HepG2 (cell line): ENCODE data around the gene CHD9. TPM values are rescaled to one million over a fixed set of nuclear protein-coding genes. Genes with fewer than 3 reads are reported as not detected.

Experiments used
- ATAC-seq: fragments of 200-7000 bp; cut with Tn5 transposase; 3 replicates; pipeline ENCODE4 v1.9.1; 2020; ENCODE audit warnings: mild to moderate bottlenecking, moderate library complexity
- BruUV-seq: library from RNA; stranded (reverse); fragments of 400-500 nt; replicated peaks from 2 replicates; lab custom pipeline; 2021; lab: Mats Ljungman, UMichigan
- CTCF ChIA-PET: fragments of 300-600 bp; formaldehyde crosslinking; extraction: SDS; loops from one replicate; lab custom pipeline; 2021; ENCODE audit warnings: low total read pairs, inconsistent platforms, low intra/inter-chr PET ratio; lab: Yijun Ruan, JAX
- POLR2A ChIA-PET: fragments of 350-600 bp; sonication (Branson Sonifier 250); formaldehyde crosslinking; loops from one replicate; lab custom pipeline; 2020; ENCODE audit warnings: antibody characterized with exemption, inconsistent platforms; lab: Yijun Ruan, JAX
- DNase-seq: peaks from one replicate; pipeline ENCODE4 v3.0.0-alpha.2; 2015; ENCODE audit warnings: low spot score
- FAIRE-seq: peaks from 3 replicates; lab custom pipeline; 2011; peaks lifted over from hg19 to GRCh38; lab: Jason Lieb, UNC
- H2AFZ ChIP-seq: one replicate; pipeline ENCODE4 v1.6.1; 2011; ENCODE audit warnings: low read length, inconsistent platforms
- H3K27ac ChIP-seq: fragments of 300-600 bp; 3 replicates; pipeline ENCODE4 v1.8.0; 2011; ENCODE audit warnings: mixed run types, mild to moderate bottlenecking, mixed read lengths, low read length, inconsistent platforms; ENCODE audit not compliant: insufficient read depth; ENCODE audit errors: extremely low read length
- H3K27me3 ChIP-seq, 2 experiments: fragments of 200-600 bp in 1 of 2; 2 replicates in 1 of 2; 3 replicates in 1 of 2; pipeline versions ENCODE4 v1.6.0 to v1.8.0; 2011; ENCODE audit warnings: low read length in 2 of 2, mild to moderate bottlenecking in 2 of 2, moderate library complexity in 2 of 2, inconsistent platforms in 1 of 2; ENCODE audit not compliant: insufficient read depth in 2 of 2, control insufficient read depth in 1 of 2
- H3K36me3 ChIP-seq, 2 experiments: fragments of 200-600 bp in 1 of 2; replicated peaks in 1 of 2; 2 replicates in 1 of 2; 3 replicates in 1 of 2; pipeline versions ENCODE4 v1.5.1 to v1.8.0; 2011; ENCODE audit warnings: low read length in 2 of 2, inconsistent platforms in 1 of 2; ENCODE audit not compliant: insufficient read depth in 2 of 2, control insufficient read depth in 1 of 2
- H3K4me1 ChIP-seq: 2 replicates; pipeline ENCODE4 v1.5.1; 2012; ENCODE audit warnings: low read length, inconsistent platforms; ENCODE audit not compliant: insufficient read depth
- H3K4me2 ChIP-seq: 2 replicates; pipeline ENCODE4 v1.6.0; 2011; ENCODE audit warnings: low read depth, low read length, inconsistent platforms
- H3K4me3 ChIP-seq, 3 experiments: fragments of 200-600 bp in 1 of 3; sonication (generic), shearing (Covaris generic) in 1 of 3; replicated peaks in 1 of 3; 2 replicates each; pipeline ENCODE4 v1.5.1; 2011 to 2016; ENCODE audit warnings: low read length in 3 of 3, inconsistent platforms in 2 of 3, low read depth in 2 of 3, mild to moderate bottlenecking in 2 of 3, control low read depth in 1 of 3, mixed read lengths in 1 of 3; ENCODE audit not compliant: insufficient read depth in 1 of 3
- H3K79me2 ChIP-seq: one replicate; pipeline ENCODE4 v1.6.1; 2011; ENCODE audit warnings: low read length, inconsistent platforms; ENCODE audit not compliant: insufficient read depth
- H3K9ac ChIP-seq: 2 replicates; pipeline ENCODE4 v1.6.0; 2011; ENCODE audit warnings: mild to moderate bottlenecking, low read depth, low read length, inconsistent platforms; ENCODE audit not compliant: insufficient read depth
- H3K9me3 ChIP-seq: 2 replicates; pipeline ENCODE4 v1.5.1; 2012; ENCODE audit warnings: mild to moderate bottlenecking, low read length
- H4K20me1 ChIP-seq: 2 replicates; pipeline ENCODE4 v1.6.0; 2011; ENCODE audit warnings: inconsistent platforms, mild to moderate bottlenecking, low read length, moderate library complexity; ENCODE audit not compliant: insufficient read depth
- CBX5 ChIP-seq: sonication (generic); formaldehyde crosslinking; IDR thresholded peaks from 2 replicates; pipeline ENCODE4 v1.4.0; 2020; ENCODE audit warnings: missing genetic modification reagents, borderline replicate concordance
- HDAC2 ChIP-seq: sonication (generic); formaldehyde crosslinking; IDR thresholded peaks from 2 replicates; pipeline ENCODE4 v1.4.0; 2020; ENCODE audit warnings: missing genetic modification reagents
- STAG1 ChIP-seq: sonication (generic); formaldehyde crosslinking; IDR thresholded peaks from 2 replicates; pipeline ENCODE4 v1.4.0; 2020; ENCODE audit warnings: missing genetic modification reagents
- ZNF557 ChIP-seq: sonication (generic); formaldehyde crosslinking; IDR thresholded peaks from 2 replicates; pipeline ENCODE4 v1.4.0; 2020; ENCODE audit warnings: missing genetic modification reagents
- ZNF670 ChIP-seq: sonication (generic); formaldehyde crosslinking; IDR thresholded peaks from 2 replicates; pipeline ENCODE4 v1.8.0; 2022; ENCODE audit warnings: mild to moderate bottlenecking, missing genetic modification reagents, borderline replicate concordance
- WGBS: methylation state at CpG from one replicate; pipeline ENCODE4 v1.1.6; 2017; ENCODE audit warnings: low lambda C conversion rate; 5-methylcytosine and 5-hydroxymethylcytosine counted together
- in situ Hi-C: cut with HindIII; loops from 2 replicates; pipeline ENCODE4 v1.10.0; 2017; ENCODE audit warnings: low pct_unique_long_range_greater_than_20kb; ENCODE audit not compliant: extremely low pct_ligation_motif_present
- intact Hi-C: fragments of 100-400 bp; cut with micrococcal nuclease; formaldehyde crosslinking; loops from one replicate; pipeline ENCODE4 v1.10.0; 2022; ENCODE audit not compliant: unreplicated experiment
- polyA plus RNA-seq, 8 experiments: library from polyadenylated mRNA; depleted of rRNA in 3 of 8; stranded (reverse) in 7 of 8; unstranded in 1 of 8; fragments of >200 nt; fragmentation: Illumina TruSeq in 4 of 8; extraction: Trizol in 4 of 8; gene quantifications; 2 replicates each; pipeline versions ENCODE4 v1.2.1 to v1.2.3, GENCODE V29; 2011 to 2016; ENCODE audit warnings: low read depth in 4 of 8, missing spikeins in 1 of 8, mixed read lengths in 1 of 8; ENCODE audit not compliant: insufficient read depth in 1 of 8
- total RNA-seq, 5 experiments: library from RNA; depleted of rRNA; stranded (reverse); fragments of >200 nt; fragmentation: Illumina TruSeq; extraction: Trizol; gene quantifications; 2 replicates each; pipeline ENCODE4 v1.2.3, GENCODE V29; 2016; ENCODE audit warnings: low read depth in 1 of 5
- TF ChIP-seq, protein P1 (sequence below): sonication (generic); formaldehyde crosslinking; IDR thresholded peaks from 2 replicates; pipeline ENCODE4 v1.5.0; 2020; ENCODE audit warnings: mild to moderate bottlenecking, missing genetic modification reagents, moderate library complexity
- TF ChIP-seq, protein P2 (sequence below), 2 experiments: IDR thresholded peaks; 2 replicates each; pipeline ENCODE4 v1.6.1; 2011 to 2012; ENCODE audit warnings: low read length in 2 of 2, borderline replicate concordance in 1 of 2, low read depth in 1 of 2, mild to moderate bottlenecking in 1 of 2, moderate library complexity in 1 of 2
- TF ChIP-seq, protein P3 (sequence below): sonication (generic); formaldehyde crosslinking; IDR thresholded peaks from 2 replicates; pipeline ENCODE4 v1.4.0; 2020; ENCODE audit warnings: missing genetic modification reagents
- TF ChIP-seq, protein P4 (sequence below): sonication (generic); formaldehyde crosslinking; IDR thresholded peaks from 2 replicates; pipeline ENCODE4 v1.4.0; 2020; ENCODE audit warnings: missing genetic modification reagents, borderline replicate concordance
- TF ChIP-seq, protein P5 (sequence below), 2 experiments: sonication (generic) in 1 of 2; formaldehyde crosslinking in 1 of 2; IDR thresholded peaks; 2 replicates each; pipeline versions ENCODE4 v1.4.0 to v1.6.1; 2018 to 2020; ENCODE audit warnings: missing genetic modification reagents in 2 of 2, borderline replicate concordance in 1 of 2, low read depth in 1 of 2, mild to moderate bottlenecking in 1 of 2, missing biosample characterization in 1 of 2

The CHD9 gene
- total and polyA plus RNA-seq, 2 of the 13 experiments (the other 11 are each of a cell fraction or from before 2014, with no cell fraction given), result 23.4 to 27.7 TPM

DNA sequence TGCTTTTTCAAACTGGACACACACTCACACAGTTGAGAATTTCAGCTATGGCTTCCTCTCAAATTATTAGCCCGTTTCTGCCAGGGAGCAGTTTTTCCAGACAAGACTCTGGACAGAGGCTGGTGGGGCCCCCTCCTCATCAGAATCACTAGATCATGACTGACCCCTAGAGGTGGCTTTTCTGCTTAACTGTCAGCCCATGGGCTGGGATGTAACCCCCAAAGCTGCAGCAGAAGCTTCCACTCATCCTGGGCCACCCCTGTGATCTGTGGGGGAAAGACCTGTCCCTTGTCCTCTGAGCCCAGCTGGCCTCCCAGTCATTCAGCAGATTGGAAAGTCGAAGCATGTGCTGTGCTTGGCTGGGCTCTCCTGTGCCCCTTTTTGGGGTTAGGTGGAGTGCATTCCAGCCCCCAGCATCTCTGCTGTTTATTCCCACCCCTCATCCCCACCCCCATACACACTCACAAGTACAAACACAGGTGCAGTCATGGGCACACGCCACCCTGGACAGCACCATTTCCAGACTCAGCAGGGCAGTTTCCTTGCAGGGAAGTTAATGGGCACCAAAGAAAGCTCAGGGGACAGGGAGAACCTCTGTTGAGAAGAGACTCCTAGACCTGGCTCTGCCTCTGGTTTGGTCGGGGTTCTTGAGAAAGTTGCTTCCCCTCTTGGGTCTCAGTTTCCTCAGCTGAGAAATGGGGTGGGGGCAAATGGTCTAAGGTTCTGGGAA lies 301.9 kb downstream of the CHD9 start:
- Histone ChIP-seq H2AFZ (no peak overlapping the region), H4K20me1 (no peaks in the 10 kb centered on the region), H3K27me3 (peaks cover 10 to 37% of the 10 kb centered on the region in 2 experiments; a peak in 2 of 5 replicates), H3K4me2 (no peak overlapping the region), H3K27ac (no peak overlapping the region), H3K4me1 (no peaks in the 10 kb centered on the region), H3K4me3 (no peak overlapping the region), H3K9me3 (no peaks in the 10 kb centered on the region), H3K36me3 (no peaks in the 10 kb centered on the region), H3K79me2 (no peaks in the 10 kb centered on the region), H3K9ac (no peak overlapping the region)
- WGBS, result 1% methylated on average over 4 of the region's 4 CpGs
- TF ChIP-seq STAG1 (CRISPR knock-in tag) (peak; percentile 27), CBX5 (CRISPR knock-in tag) (no peak), HDAC2 (CRISPR knock-in tag) (no peak), ZNF670 (CRISPR knock-in tag) (no peak), ZNF557 (CRISPR knock-in tag) (no peak)
- TF ChIP-seq, protein P1, sequence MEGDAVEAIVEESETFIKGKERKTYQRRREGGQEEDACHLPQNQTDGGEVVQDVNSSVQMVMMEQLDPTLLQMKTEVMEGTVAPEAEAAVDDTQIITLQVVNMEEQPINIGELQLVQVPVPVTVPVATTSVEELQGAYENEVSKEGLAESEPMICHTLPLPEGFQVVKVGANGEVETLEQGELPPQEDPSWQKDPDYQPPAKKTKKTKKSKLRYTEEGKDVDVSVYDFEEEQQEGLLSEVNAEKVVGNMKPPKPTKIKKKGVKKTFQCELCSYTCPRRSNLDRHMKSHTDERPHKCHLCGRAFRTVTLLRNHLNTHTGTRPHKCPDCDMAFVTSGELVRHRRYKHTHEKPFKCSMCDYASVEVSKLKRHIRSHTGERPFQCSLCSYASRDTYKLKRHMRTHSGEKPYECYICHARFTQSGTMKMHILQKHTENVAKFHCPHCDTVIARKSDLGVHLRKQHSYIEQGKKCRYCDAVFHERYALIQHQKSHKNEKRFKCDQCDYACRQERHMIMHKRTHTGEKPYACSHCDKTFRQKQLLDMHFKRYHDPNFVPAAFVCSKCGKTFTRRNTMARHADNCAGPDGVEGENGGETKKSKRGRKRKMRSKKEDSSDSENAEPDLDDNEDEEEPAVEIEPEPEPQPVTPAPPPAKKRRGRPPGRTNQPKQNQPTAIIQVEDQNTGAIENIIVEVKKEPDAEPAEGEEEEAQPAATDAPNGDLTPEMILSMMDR (CRISPR knock-in tag), result peak; percentile 27; the same call in 1 of the 2 replicates
- TF ChIP-seq, protein P2, sequence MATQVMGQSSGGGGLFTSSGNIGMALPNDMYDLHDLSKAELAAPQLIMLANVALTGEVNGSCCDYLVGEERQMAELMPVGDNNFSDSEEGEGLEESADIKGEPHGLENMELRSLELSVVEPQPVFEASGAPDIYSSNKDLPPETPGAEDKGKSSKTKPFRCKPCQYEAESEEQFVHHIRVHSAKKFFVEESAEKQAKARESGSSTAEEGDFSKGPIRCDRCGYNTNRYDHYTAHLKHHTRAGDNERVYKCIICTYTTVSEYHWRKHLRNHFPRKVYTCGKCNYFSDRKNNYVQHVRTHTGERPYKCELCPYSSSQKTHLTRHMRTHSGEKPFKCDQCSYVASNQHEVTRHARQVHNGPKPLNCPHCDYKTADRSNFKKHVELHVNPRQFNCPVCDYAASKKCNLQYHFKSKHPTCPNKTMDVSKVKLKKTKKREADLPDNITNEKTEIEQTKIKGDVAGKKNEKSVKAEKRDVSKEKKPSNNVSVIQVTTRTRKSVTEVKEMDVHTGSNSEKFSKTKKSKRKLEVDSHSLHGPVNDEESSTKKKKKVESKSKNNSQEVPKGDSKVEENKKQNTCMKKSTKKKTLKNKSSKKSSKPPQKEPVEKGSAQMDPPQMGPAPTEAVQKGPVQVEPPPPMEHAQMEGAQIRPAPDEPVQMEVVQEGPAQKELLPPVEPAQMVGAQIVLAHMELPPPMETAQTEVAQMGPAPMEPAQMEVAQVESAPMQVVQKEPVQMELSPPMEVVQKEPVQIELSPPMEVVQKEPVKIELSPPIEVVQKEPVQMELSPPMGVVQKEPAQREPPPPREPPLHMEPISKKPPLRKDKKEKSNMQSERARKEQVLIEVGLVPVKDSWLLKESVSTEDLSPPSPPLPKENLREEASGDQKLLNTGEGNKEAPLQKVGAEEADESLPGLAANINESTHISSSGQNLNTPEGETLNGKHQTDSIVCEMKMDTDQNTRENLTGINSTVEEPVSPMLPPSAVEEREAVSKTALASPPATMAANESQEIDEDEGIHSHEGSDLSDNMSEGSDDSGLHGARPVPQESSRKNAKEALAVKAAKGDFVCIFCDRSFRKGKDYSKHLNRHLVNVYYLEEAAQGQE (IDR thresholded peaks at IDR 0.05; ENCODE audit: borderline replicate concordance in 1 of 2, low read depth in 1 of 2, low read length in 2 of 2), result peak in 1 of 2 experiments; percentile 17; a peak in 1 of 4 replicates
- TF ChIP-seq, protein P3, sequence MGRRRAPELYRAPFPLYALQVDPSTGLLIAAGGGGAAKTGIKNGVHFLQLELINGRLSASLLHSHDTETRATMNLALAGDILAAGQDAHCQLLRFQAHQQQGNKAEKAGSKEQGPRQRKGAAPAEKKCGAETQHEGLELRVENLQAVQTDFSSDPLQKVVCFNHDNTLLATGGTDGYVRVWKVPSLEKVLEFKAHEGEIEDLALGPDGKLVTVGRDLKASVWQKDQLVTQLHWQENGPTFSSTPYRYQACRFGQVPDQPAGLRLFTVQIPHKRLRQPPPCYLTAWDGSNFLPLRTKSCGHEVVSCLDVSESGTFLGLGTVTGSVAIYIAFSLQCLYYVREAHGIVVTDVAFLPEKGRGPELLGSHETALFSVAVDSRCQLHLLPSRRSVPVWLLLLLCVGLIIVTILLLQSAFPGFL, result no peak
- TF ChIP-seq, protein P4, sequence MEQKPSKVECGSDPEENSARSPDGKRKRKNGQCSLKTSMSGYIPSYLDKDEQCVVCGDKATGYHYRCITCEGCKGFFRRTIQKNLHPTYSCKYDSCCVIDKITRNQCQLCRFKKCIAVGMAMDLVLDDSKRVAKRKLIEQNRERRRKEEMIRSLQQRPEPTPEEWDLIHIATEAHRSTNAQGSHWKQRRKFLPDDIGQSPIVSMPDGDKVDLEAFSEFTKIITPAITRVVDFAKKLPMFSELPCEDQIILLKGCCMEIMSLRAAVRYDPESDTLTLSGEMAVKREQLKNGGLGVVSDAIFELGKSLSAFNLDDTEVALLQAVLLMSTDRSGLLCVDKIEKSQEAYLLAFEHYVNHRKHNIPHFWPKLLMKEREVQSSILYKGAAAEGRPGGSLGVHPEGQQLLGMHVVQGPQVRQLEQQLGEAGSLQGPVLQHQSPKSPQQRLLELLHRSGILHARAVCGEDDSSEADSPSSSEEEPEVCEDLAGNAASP (CRISPR knock-in tag), result no peak
- TF ChIP-seq, protein P5, sequence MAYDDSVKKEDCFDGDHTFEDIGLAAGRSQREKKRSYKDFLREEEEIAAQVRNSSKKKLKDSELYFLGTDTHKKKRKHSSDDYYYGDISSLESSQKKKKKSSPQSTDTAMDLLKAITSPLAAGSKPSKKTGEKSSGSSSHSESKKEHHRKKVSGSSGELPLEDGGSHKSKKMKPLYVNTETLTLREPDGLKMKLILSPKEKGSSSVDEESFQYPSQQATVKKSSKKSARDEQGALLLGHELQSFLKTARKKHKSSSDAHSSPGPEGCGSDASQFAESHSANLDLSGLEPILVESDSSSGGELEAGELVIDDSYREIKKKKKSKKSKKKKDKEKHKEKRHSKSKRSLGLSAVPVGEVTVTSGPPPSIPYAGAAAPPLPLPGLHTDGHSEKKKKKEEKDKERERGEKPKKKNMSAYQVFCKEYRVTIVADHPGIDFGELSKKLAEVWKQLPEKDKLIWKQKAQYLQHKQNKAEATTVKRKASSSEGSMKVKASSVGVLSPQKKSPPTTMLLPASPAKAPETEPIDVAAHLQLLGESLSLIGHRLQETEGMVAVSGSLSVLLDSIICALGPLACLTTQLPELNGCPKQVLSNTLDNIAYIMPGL (CRISPR knock-in tag; IDR thresholded peaks at IDR 0.05; ENCODE audit: borderline replicate concordance in 1 of 2, low read depth in 1 of 2), result no peak
- in situ Hi-C loops, result no loop called here
- ATAC-seq (no peak), FAIRE-seq (no peak), DNase-seq (no peak)
- ChIA-PET POLR2A (no interaction called here), CTCF (no interaction called here)
- no TSS peak for BruUV-seq
- intact Hi-C loops, result no loop called here
